Measurements from ENCODE around the gene PDE4B.
A peak's percentile ranks its signal among the peaks of the same experiment; 100 is the strongest.

Gene PDE4B

DNA sequence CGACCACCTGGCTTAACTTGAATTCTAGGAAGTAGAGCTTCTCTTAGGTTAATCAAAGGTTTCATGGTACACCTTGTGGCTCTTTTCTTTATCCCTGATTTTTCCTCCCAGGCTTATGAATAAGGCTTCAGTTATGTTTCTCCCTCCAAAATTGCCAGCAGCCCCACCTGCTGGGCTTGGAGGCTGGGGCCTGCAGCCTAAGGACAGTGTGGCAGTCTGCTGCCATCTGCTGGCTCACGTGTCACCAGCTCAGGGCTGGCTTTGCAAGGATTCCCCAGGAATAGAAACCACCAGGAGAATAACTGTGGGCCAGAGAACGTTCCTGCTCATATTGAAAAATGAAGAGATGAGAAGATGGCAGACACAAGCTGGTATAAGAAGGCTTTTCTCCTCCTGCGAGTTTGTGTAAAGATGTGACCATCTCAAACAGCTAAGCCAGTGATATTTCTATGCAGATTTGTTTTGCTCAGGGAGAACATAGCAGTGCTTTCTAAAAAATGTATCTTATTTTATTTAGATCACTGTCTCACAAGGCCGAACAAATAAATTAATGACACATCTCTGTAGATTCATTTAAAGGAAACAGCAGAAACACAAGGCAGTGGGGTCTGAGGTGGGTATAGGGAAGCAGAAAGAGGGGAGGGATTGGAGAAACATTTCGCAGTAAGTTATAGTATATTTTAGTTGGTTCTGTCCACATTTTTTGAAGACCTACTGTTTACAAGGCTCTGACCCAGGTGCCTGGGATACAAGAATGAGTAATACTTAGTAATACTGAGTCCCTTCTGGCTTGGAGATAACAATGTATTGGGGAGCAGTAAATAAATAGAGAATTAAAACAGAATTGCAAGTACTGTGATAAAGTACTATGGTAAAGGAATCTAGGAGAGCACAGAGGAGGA is 450.2 kb downstream of the PDE4B start:
- DNase-seq (ENCODE audit: low spot score) = peak; percentile 63
- TF ChIP-seq, protein P1, sequence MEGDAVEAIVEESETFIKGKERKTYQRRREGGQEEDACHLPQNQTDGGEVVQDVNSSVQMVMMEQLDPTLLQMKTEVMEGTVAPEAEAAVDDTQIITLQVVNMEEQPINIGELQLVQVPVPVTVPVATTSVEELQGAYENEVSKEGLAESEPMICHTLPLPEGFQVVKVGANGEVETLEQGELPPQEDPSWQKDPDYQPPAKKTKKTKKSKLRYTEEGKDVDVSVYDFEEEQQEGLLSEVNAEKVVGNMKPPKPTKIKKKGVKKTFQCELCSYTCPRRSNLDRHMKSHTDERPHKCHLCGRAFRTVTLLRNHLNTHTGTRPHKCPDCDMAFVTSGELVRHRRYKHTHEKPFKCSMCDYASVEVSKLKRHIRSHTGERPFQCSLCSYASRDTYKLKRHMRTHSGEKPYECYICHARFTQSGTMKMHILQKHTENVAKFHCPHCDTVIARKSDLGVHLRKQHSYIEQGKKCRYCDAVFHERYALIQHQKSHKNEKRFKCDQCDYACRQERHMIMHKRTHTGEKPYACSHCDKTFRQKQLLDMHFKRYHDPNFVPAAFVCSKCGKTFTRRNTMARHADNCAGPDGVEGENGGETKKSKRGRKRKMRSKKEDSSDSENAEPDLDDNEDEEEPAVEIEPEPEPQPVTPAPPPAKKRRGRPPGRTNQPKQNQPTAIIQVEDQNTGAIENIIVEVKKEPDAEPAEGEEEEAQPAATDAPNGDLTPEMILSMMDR (IDR thresholded peaks at IDR 0.05; ENCODE audit: extremely low read depth, missing control alignments) = peak; percentile 98

DNA sequence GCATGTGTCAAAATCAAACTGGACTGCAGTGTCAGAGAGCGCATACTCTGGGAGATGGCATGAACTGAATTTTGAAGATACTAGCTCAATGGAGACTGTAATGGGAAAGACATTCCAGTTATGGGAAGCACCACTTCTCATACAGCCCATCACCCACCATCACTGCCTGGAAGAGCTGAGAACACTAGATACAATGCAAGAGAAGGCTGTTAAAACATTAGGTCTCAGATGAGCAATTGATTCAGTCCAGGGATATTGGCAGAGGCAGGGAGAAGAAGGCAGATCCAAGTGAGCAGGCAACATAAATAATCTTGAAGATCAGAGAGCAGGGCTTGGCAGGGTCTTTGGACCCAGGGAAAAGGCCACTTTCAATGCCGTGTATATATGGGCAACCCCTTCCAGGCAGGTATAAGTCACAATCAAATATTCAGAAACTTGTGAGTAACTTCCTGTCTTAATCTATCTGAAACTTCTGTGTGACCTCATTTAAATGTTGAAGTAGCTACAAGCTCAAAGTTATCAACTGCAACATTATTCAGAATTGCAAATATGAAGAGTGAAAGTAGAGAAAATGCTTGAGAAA is 450.9 kb downstream of the PDE4B start:
- TF ChIP-seq, protein P1 (IDR thresholded peaks at IDR 0.05; ENCODE audit: extremely low read depth, missing control alignments) = no peak
- peak; percentile 12 for DNase-seq (ENCODE audit: low spot score)

DNA sequence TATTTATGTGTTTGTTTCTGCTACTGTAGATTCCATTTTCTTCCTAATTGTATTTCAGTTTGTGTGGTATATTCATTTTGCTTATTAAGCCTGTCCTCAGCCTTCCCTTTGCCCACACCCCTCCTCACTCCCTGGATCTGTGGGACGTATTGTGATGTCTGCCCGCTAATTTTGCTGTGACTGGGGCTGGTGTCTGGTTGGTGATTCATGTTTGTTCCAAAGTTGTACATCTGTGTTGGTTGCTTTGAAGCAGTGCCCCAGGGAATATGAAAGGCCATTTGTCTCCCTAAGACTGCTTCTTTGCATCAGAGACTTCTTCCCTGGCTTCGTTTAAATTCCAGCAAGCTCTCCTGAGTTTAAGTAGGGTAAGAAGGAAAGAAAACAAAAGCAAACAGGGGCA is 451.7 kb downstream of the PDE4B start:
- TF ChIP-seq, protein P1 (IDR thresholded peaks at IDR 0.05; ENCODE audit: extremely low read depth, missing control alignments) = no peak
- no peak for DNase-seq (ENCODE audit: low spot score)

DNA sequence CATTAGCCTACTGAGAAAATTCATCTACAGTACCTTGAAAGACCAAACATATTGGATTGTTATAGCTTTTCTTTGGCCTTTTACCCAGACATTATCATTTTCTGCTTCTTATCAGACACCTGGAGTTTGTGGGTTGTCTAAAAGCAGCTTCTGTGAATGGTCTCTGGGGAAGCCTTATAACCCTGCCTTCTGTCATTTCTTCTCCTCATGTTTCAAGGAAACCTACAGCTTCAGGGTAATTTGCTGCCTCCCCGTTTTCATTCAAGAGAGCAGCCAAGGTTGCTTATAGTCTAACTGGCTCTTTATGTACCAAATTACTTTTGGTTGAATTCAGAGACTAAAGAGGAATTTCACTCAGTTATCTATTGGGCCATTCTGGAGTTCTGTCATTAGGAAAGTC is 453.0 kb downstream of the PDE4B start:
- TF ChIP-seq, protein P1 (IDR thresholded peaks at IDR 0.05; ENCODE audit: extremely low read depth, missing control alignments) = no peak
- DNase-seq (ENCODE audit: low spot score) = no peak

DNA sequence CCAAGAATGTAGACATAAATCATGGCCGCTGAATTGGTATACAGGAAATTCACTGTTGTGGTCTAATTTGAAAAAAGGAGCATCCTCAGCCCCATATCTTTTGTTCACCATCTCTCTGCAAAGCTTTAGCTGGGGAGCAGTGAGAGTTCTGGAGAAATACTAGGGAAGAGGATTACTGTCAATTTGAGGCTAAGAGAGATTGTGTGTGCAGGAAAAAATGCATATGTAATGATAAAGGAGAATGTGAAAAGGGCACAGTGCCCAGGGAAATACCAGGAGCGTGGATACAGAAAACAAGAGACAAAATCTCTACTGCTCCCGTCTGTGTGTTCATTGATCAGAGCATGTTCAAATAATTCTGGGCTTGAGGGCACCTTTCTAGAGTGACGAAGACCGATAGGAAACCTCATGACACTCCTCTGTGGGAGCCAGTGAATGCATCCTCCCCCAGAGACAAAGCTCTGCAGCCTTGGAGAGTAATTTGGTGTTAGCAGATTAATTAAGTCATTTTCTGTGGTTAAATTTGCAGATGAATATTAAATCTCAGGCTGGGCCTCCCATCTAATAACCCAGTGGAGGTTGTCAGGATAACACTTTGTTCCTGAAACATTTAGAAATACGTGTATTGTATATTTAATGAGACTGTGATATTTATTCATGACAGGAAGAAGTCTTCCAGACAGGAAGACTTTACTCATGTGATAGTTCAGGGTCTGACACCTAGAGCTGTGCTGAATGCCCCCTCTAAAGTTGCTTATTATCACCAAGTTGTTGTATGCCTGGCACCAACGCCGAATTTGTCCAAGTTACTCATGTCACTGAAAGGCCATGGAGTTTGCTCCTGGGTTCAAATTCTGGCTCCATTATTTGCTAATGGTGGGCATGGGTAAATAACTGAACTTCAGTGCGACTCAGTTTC is 453.9 kb downstream of the PDE4B start:
- no peak for DNase-seq (ENCODE audit: low spot score)
- TF ChIP-seq, protein P1 (IDR thresholded peaks at IDR 0.05; ENCODE audit: extremely low read depth, missing control alignments) = no peak

DNA sequence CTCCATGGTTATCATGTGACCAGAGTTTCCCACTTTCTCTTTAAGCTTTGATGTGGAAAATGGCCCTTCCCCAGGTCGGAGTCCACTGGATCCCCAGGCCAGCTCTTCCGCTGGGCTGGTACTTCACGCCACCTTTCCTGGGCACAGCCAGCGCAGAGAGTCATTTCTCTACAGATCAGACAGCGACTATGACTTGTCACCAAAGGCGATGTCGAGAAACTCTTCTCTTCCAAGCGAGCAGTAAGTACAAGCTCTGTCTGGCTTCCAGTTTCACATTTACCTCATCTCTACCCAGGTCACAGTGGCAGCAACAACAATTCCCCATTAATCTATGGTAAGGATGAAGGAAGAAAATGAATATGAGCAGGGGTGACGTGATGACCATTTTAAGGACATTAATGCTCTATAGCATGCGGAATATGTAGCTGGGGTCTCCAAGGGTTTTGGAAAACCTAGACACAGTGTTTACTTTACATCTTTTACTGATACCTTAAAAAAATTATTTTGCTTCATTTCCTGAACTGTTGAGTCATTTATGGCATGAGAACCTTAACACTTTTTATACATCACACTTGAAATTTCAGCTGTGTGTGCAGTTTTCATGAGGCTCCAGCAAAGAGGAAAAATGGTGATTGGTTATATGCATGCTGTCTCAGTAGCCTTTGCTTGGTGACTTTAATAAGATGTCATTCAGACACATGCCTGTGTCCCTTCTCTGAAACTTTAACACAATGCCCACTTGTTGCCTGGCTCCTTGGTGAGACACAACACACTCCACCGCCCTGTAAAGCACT is 454.9 kb downstream of the PDE4B start:
- DNase-seq (ENCODE audit: low spot score) = peak; percentile 12
- TF ChIP-seq, protein P1 (IDR thresholded peaks at IDR 0.05; ENCODE audit: extremely low read depth, missing control alignments) = no peak

Data from GM20000 (cell line).